MM.1S (cell line): ENCODE measurements around the gene PSMA7.
A peak's percentile ranks its signal among the peaks of the same experiment; 100 is the strongest.

Experiments used
- DNase-seq: peaks from one replicate; pipeline ENCODE4 v3.0.0-alpha.2; 2015
- H2AFZ ChIP-seq: fragments of 300-600 bp; sonication (generic); 2 replicates; pipeline ENCODE4 v1.6.0; 2016; ENCODE audit warnings: antibody characterized with exemption, low read length
- H3F3A ChIP-seq: fragments of 300-600 bp; sonication (generic); 2 replicates; pipeline ENCODE4 v1.6.1; 2016; ENCODE audit warnings: mild to moderate bottlenecking, antibody characterized with exemption, low read length, moderate library complexity, mixed read lengths; ENCODE audit not compliant: insufficient read depth
- H3K27ac ChIP-seq: fragments of 300-600 bp; sonication (generic); 2 replicates; pipeline ENCODE4 v1.5.1; 2016; ENCODE audit warnings: mild to moderate bottlenecking, low read length
- H3K27me3 ChIP-seq: fragments of 300-600 bp; sonication (generic); replicated peaks from 2 replicates; pipeline ENCODE4 v1.6.0; 2016; ENCODE audit warnings: low read length; ENCODE audit not compliant: insufficient read depth
- H3K36me3 ChIP-seq: fragments of 300-600 bp; sonication (generic); replicated peaks from 2 replicates; pipeline ENCODE4 v1.6.1; 2016; ENCODE audit warnings: mild to moderate bottlenecking, low read length, mixed read lengths; ENCODE audit not compliant: insufficient read depth
- H3K4me1 ChIP-seq: fragments of 300-600 bp; sonication (generic); 2 replicates; pipeline ENCODE4 v1.6.1; 2016; ENCODE audit warnings: low read length, mixed read lengths
- H3K4me2 ChIP-seq: fragments of 300-600 bp; sonication (generic); 2 replicates; pipeline ENCODE4 v1.6.0; 2016; ENCODE audit warnings: low read depth, low read length
- H3K4me3 ChIP-seq: fragments of 300-600 bp; sonication (generic); 2 replicates; pipeline ENCODE4 v1.5.1; 2016; ENCODE audit warnings: low read length, mixed read lengths
- H3K79me2 ChIP-seq: fragments of 300-600 bp; sonication (generic); 2 replicates; pipeline ENCODE4 v1.6.1; 2016; ENCODE audit warnings: mixed run types, low read length, mixed read lengths
- H3K9ac ChIP-seq: fragments of 300-600 bp; sonication (generic); 2 replicates; pipeline ENCODE4 v1.6.1; 2016; ENCODE audit warnings: low read length, mixed read lengths
- H3K9me2 ChIP-seq: fragments of 300-600 bp; sonication (generic); replicated peaks from 2 replicates; pipeline ENCODE4 v1.6.1; 2016; ENCODE audit warnings: mild to moderate bottlenecking, low read length, mixed read lengths; ENCODE audit not compliant: insufficient read depth
- H3K9me3 ChIP-seq: fragments of 300-600 bp; sonication (generic); replicated peaks from 2 replicates; pipeline ENCODE4 v1.6.1; 2016; ENCODE audit warnings: mild to moderate bottlenecking, low read length, mixed read lengths; ENCODE audit not compliant: insufficient read depth
- H4K20me1 ChIP-seq: fragments of 300-600 bp; sonication (generic); 2 replicates; pipeline ENCODE4 v1.6.1; 2016; ENCODE audit warnings: mild to moderate bottlenecking, low read length, moderate library complexity, mixed read lengths; ENCODE audit not compliant: insufficient read depth
- CTCF ChIP-seq: fragments of 300-600 bp; sonication (generic); IDR thresholded peaks from 2 replicates; pipeline ENCODE4 v1.5.1; 2016; ENCODE audit warnings: antibody characterized with exemption, low read length, mixed read lengths
- EZH2 ChIP-seq: fragments of 300-600 bp; sonication (generic); optimal IDR thresholded peaks from 2 replicates; pipeline ENCODE3; 2017; ENCODE audit warnings: low read depth, mild to moderate bottlenecking, antibody characterized with exemption, low read length, mixed read lengths
- EZH2phosphoT487 ChIP-seq: fragments of 300-600 bp; sonication (generic); IDR thresholded peaks from 2 replicates; pipeline ENCODE4 v1.6.1; 2018; ENCODE audit warnings: antibody characterized with exemption, low read length

PSMA7 gene

GRCh38 chr20:62121776-62122653 is 21.2 kb downstream of the PSMA7 start, which contains the start of gene LSM14B:
TSS of gene LSM14B (plus strand) at chr20:62122475. CDS start at chr20:62122667, 192 bp downstream.
- H3K36me3 ChIP-seq, result peaks cover 4% of the 10 kb centered on the region; the same call in 1 of the 2 replicates
- no peaks in the 10 kb centered on the region for H3K9me3 ChIP-seq
- peak within 1 kb of the TSS; percentile 73 for H2AFZ ChIP-seq
- peak; percentile 98 for DNase-seq
- peak within 1 kb of the TSS; percentile 74; the same call in 1 of the 2 replicates for H3K27ac ChIP-seq
- H3F3A ChIP-seq, result peaks cover 6% of the 10 kb centered on the region; the same call in 1 of the 2 replicates
- peaks cover 10% of the 10 kb centered on the region; the same call in 1 of the 2 replicates for H4K20me1 ChIP-seq
- peaks cover 31% of the 10 kb centered on the region for H3K79me2 ChIP-seq
- peak within 1 kb of the TSS; percentile 77 for H3K4me3 ChIP-seq
- peaks cover 11% of the 10 kb centered on the region; the same call in 1 of the 2 replicates for H3K27me3 ChIP-seq
- H3K9me2 ChIP-seq, result no peaks in the 10 kb centered on the region
- H3K4me1 ChIP-seq, result peaks cover 20% of the 10 kb centered on the region
- peak within 1 kb of the TSS; percentile 91 for H3K4me2 ChIP-seq
- H3K9ac ChIP-seq, result peak within 1 kb of the TSS; percentile 73
- TF ChIP-seq EZH2phosphoT487, result no peak
- TF ChIP-seq EZH2, result no peak
- no peak for TF ChIP-seq CTCF

- Histone ChIP-seq H3K9ac (peak overlapping the region; percentile 73), H4K20me1 (peaks cover 10% of the 10 kb centered on the region; the same call in 1 of the 2 replicates), H3K79me2 (peaks cover 30% of the 10 kb centered on the region), H3K4me2 (peak overlapping the region; percentile 85), H3K27ac (peak overlapping the region; percentile 74; the same call in 1 of the 2 replicates), H3K9me2 (no peaks in the 10 kb centered on the region), H3K9me3 (no peaks in the 10 kb centered on the region), H3K4me1 (peaks cover 22% of the 10 kb centered on the region), H3K27me3 (peaks cover 11% of the 10 kb centered on the region; the same call in 1 of the 2 replicates), H3K4me3 (peak overlapping the region; percentile 77), H3F3A (peaks cover 6% of the 10 kb centered on the region; the same call in 1 of the 2 replicates), H3K36me3 (peaks cover 4% of the 10 kb centered on the region; the same call in 1 of the 2 replicates), H2AFZ (peak overlapping the region; percentile 73)
- TF ChIP-seq EZH2 (no peak), EZH2phosphoT487 (no peak), CTCF (no peak)
- no peak for DNase-seq
Observed at GRCh38 chr20:62120990-62121775, 22.0 kb downstream of the PSMA7 start.

GRCh38 chr20:62120365-62120762 is 22.8 kb downstream of the PSMA7 start:
- H3F3A ChIP-seq, result peaks cover 6% of the 10 kb centered on the region; the same call in 1 of the 2 replicates
- H3K4me2 ChIP-seq, result no peak overlapping the region
- no peaks in the 10 kb centered on the region for H3K9me3 ChIP-seq
- peaks cover 11% of the 10 kb centered on the region; the same call in 1 of the 2 replicates for H3K27me3 ChIP-seq
- H3K79me2 ChIP-seq, result peaks cover 24% of the 10 kb centered on the region
- no peak for TF ChIP-seq EZH2phosphoT487
- no peak for TF ChIP-seq EZH2
- no peak for TF ChIP-seq CTCF
- DNase-seq, result no peak
- no peak overlapping the region for H3K4me3 ChIP-seq
- no peak overlapping the region for H2AFZ ChIP-seq
- H3K4me1 ChIP-seq, result peaks cover 22% of the 10 kb centered on the region
- H3K36me3 ChIP-seq, result peaks cover 2% of the 10 kb centered on the region; the same call in 1 of the 2 replicates
- no peaks in the 10 kb centered on the region for H3K9me2 ChIP-seq
- H3K27ac ChIP-seq, result no peak overlapping the region
- no peak overlapping the region for H3K9ac ChIP-seq
- H4K20me1 ChIP-seq, result peaks cover 10% of the 10 kb centered on the region; the same call in 1 of the 2 replicates
